Mesenchymal stem cell (in vitro differentiated cells and primary cell): ENCODE data around the gene CCND1.

Source experiments
- DNase-seq: peaks from one replicate; pipeline ENCODE4 v3.0.0-alpha.2; 2013
- H2AFZ ChIP-seq: one replicate; pipeline ENCODE4 v1.6.1; 2013; ENCODE audit warnings: low read depth, mild to moderate bottlenecking, control low read depth, inconsistent platforms, low read length, moderate library complexity
- H2AK5ac ChIP-seq: 2 replicates; pipeline ENCODE4 v1.6.1; 2013; ENCODE audit warnings: low read length, moderate library complexity, mild to moderate bottlenecking, inconsistent platforms; ENCODE audit not compliant: severe bottlenecking
- H2BK120ac ChIP-seq: one replicate; pipeline ENCODE4 v1.6.1; 2013; ENCODE audit warnings: low read depth, mild to moderate bottlenecking, inconsistent platforms, low read length, moderate library complexity
- H2BK12ac ChIP-seq, 2 experiments: one replicate each; pipeline ENCODE4 v1.6.1; 2013; ENCODE audit warnings: inconsistent platforms in 2 of 2, low read length in 2 of 2, mild to moderate bottlenecking in 2 of 2, moderate library complexity in 2 of 2, control low read depth in 1 of 2
- H2BK15ac ChIP-seq: one replicate; pipeline ENCODE4 v1.6.1; 2013; ENCODE audit warnings: mild to moderate bottlenecking, low read depth, inconsistent platforms; ENCODE audit not compliant: poor library complexity, severe bottlenecking
- H2BK5ac ChIP-seq: 2 replicates; pipeline ENCODE4 v1.6.1; 2013; ENCODE audit warnings: low read depth, mild to moderate bottlenecking, low read length, control low read depth, inconsistent platforms; ENCODE audit not compliant: poor library complexity, severe bottlenecking
- H3K14ac ChIP-seq, 2 experiments: one replicate each; pipeline ENCODE4 v1.6.1; 2013; ENCODE audit warnings: inconsistent platforms in 2 of 2, low read length in 2 of 2, control low read depth in 1 of 2, mild to moderate bottlenecking in 1 of 2, moderate library complexity in 1 of 2
- H3K18ac ChIP-seq, 2 experiments: one replicate each; pipeline ENCODE4 v1.6.1; 2013; ENCODE audit warnings: inconsistent platforms in 2 of 2, low read length in 2 of 2, control low read depth in 1 of 2, low read depth in 1 of 2, mild to moderate bottlenecking in 1 of 2
- H3K23ac ChIP-seq, 2 experiments: one replicate each; pipeline ENCODE4 v1.6.1; 2013; ENCODE audit warnings: inconsistent platforms in 2 of 2, low read length in 2 of 2, mild to moderate bottlenecking in 2 of 2, moderate library complexity in 2 of 2, control low read depth in 1 of 2
- H3K27ac ChIP-seq: 2 replicates; pipeline ENCODE4 v1.5.1; 2013; ENCODE audit warnings: mild to moderate bottlenecking, moderate library complexity, low read length, control low read depth, inconsistent platforms; ENCODE audit not compliant: poor library complexity, severe bottlenecking
- H3K27me3 ChIP-seq, 2 experiments: 2 replicates each; pipeline versions ENCODE4 v1.6.1 to v1.7.0; 2013; ENCODE audit warnings: low read length in 2 of 2, mild to moderate bottlenecking in 2 of 2, moderate library complexity in 2 of 2, control low read depth in 1 of 2, inconsistent platforms in 1 of 2; ENCODE audit not compliant: control insufficient read depth in 1 of 2, insufficient read depth in 1 of 2
- H3K36me3 ChIP-seq, 2 experiments: 2 replicates each; pipeline versions ENCODE4 v1.6.1 to v1.7.0; 2013; ENCODE audit warnings: low read length in 2 of 2, control low read depth in 1 of 2, inconsistent platforms in 1 of 2, low read depth in 1 of 2, mild to moderate bottlenecking in 1 of 2; ENCODE audit not compliant: insufficient read depth in 2 of 2, control insufficient read depth in 1 of 2
- H3K4ac ChIP-seq, 2 experiments: one replicate each; pipeline ENCODE4 v1.6.1; 2013; ENCODE audit warnings: inconsistent platforms in 2 of 2, low read length in 2 of 2, mild to moderate bottlenecking in 2 of 2, moderate library complexity in 2 of 2, control low read depth in 1 of 2, low read depth in 1 of 2
- H3K4me1 ChIP-seq: 2 replicates; pipeline ENCODE4 v1.6.1; 2013; ENCODE audit warnings: low read depth, low read length, control low read depth; ENCODE audit not compliant: control insufficient read depth, insufficient read depth
- H3K4me2 ChIP-seq: 2 replicates; pipeline ENCODE4 v1.6.1; 2013; ENCODE audit warnings: low read length, mild to moderate bottlenecking, inconsistent platforms; ENCODE audit not compliant: poor library complexity, severe bottlenecking
- H3K4me3 ChIP-seq, 2 experiments: 2 replicates each; pipeline versions ENCODE4 v1.5.1 to v1.7.0; 2013; ENCODE audit warnings: low read length in 2 of 2, mild to moderate bottlenecking in 2 of 2, control low read depth in 1 of 2, low read depth in 1 of 2; ENCODE audit not compliant: insufficient read depth in 1 of 2
- H3K79me1 ChIP-seq: replicated peaks from 2 replicates; pipeline ENCODE4 v1.6.1; 2013; ENCODE audit warnings: mild to moderate bottlenecking, control low read depth, low read length, inconsistent platforms; ENCODE audit not compliant: poor library complexity, severe bottlenecking
- H3K9ac ChIP-seq: 2 replicates; pipeline ENCODE4 v1.7.0; 2013; ENCODE audit warnings: mild to moderate bottlenecking, low read length, moderate library complexity
- H3K9me3 ChIP-seq: 2 replicates; pipeline ENCODE4 v1.7.0; 2013; ENCODE audit warnings: mild to moderate bottlenecking, low read length; ENCODE audit not compliant: control insufficient read depth
- H4K8ac ChIP-seq: one replicate; pipeline ENCODE4 v1.6.1; 2013; ENCODE audit warnings: inconsistent platforms, mild to moderate bottlenecking, low read length, moderate library complexity
- H4K91ac ChIP-seq: one replicate; pipeline ENCODE4 v1.6.1; 2013; ENCODE audit warnings: mild to moderate bottlenecking, low read length, inconsistent platforms
- WGBS: methylation state at CpG from one replicate; pipeline ENCODE4 v1.1.7; 2013; ENCODE audit warnings: mixed read lengths; 5-methylcytosine and 5-hydroxymethylcytosine counted together

The CCND1 gene

DNA sequence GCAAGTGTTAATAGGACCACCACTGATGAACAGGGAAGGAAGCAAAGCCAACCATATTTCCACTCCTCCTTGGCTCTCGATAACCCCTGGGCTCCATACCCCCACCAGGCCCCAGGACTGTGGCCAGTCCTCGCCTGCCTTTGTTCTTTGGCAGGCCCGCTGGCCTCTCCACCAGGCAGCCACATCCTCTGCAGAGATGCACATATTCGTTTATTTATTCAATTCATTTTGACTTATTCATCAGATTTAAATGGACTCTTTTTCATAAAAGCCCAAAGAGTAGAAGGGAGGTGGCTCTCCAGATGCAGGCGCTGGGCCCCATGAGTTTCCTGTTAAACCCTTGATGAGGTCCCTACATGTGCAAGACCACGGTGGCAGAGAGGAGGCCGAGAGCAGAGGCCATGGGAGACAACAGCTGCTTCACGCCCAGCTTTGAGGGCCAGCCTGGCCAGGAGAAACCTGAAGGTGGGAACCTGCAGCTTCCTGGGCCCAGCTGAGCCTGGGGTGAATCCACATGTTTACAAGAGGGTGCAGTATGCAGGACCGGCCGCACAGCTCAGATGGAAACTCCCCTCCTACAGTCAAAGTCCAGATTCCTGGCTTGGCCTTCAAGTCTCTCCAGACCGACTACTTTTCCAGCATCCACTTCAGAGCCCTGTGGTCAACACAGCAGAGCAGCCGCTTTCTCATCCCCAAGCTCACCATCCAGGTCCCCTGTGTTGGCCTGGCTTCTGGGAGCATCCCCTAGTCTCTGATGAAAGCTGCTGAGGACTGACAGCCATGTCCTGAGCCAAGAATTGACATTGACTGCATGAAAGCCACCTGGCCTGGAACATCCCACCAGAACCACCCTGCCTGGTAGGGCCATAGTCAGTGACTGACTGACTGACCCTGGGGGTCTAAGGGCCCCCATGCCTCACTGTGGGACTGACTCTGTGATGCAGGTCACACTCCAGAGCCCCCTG lies 39.7 kb upstream of the CCND1 start:
- Histone ChIP-seq H3K4ac (no peak overlapping the region), H3K27ac (no peak overlapping the region), H2BK12ac (no peak overlapping the region), H2BK5ac (no peak overlapping the region), H2BK120ac (no peak overlapping the region), H4K8ac (no peak overlapping the region), H3K18ac (no peak overlapping the region), H3K14ac (peak overlapping the region in 1 of 2 experiments; percentile 71), H4K91ac (no peak overlapping the region), H3K27me3 (peaks cover 42 to 43% of the 10 kb centered on the region in 2 experiments), H3K4me2 (no peak overlapping the region), H3K9me3 (peaks cover 6% of the 10 kb centered on the region), H2AFZ (no peak overlapping the region), H2AK5ac (no peak overlapping the region), H3K4me1 (peaks cover 2% of the 10 kb centered on the region), H2BK15ac (no peak overlapping the region), H3K4me3 (no peak overlapping the region), H3K9ac (no peak overlapping the region), H3K23ac (no peak overlapping the region), H3K36me3 (no peaks in the 10 kb centered on the region), H3K79me1 (no peaks in the 10 kb centered on the region)
- WGBS = 88% methylated on average over 12 of the region's 12 CpGs
- no peak for DNase-seq

DNA sequence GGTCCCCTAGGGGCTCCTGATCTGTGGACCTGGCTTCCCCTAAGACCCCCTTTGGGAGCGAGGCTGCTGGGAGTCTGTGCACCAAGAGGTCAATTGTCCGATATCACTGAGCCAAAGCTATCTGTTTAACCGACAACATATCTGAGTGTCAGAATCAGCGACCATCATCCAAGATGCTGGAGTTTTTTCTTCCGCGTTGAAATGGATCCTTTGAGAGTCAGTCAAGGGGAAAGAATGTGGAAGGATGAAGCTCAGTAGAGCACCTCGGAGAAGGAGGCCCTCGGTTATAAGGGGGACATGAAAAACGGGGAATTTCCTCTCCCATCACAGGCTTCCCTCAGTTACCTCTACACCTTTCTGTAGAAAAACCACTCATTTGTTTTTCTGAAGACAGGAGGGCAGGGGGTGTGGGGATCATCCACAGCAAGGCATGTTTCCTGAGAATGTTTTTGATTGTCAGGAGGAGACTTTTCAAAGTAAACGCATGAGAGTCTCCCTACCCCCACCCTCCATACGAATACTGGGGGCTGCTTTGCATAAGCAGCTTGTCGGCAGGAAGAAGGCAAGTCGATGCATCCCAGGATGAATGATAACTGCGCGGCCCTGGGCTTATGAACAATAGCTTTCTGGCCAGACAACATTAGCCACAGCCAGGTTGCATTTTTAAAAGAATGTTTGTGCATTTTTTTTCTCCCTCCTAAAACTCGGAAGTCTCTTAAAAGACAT lies 37.7 kb upstream of the CCND1 start:
- Histone ChIP-seq H3K4ac (no peak overlapping the region), H3K27ac (no peak overlapping the region), H4K91ac (no peak overlapping the region), H3K23ac (no peak overlapping the region), H3K9ac (no peak overlapping the region), H3K9me3 (peaks cover 17% of the 10 kb centered on the region), H2BK15ac (no peak overlapping the region), H2AK5ac (no peak overlapping the region), H3K4me2 (no peak overlapping the region), H3K18ac (peak overlapping the region in 1 of 2 experiments; percentile 38), H2BK120ac (no peak overlapping the region), H2AFZ (no peak overlapping the region), H2BK12ac (no peak overlapping the region), H2BK5ac (no peak overlapping the region), H3K4me3 (no peak overlapping the region), H3K36me3 (no peaks in the 10 kb centered on the region), H4K8ac (no peak overlapping the region), H3K79me1 (no peaks in the 10 kb centered on the region), H3K27me3 (peaks cover 53 to 55% of the 10 kb centered on the region in 2 experiments), H3K4me1 (no peaks in the 10 kb centered on the region), H3K14ac (no peak overlapping the region)
- WGBS = 66% methylated on average over 13 of the region's 16 CpGs
- no peak for DNase-seq

- Histone ChIP-seq H3K4me3 (no peak overlapping the region), H3K23ac (no peak overlapping the region), H3K9ac (no peak overlapping the region), H3K4me1 (no peaks in the 10 kb centered on the region), H2BK120ac (no peak overlapping the region), H2AK5ac (no peak overlapping the region), H3K14ac (no peak overlapping the region), H3K79me1 (no peaks in the 10 kb centered on the region), H2BK12ac (no peak overlapping the region), H3K27me3 (peaks cover 53 to 55% of the 10 kb centered on the region in 2 experiments), H2BK5ac (no peak overlapping the region), H2BK15ac (no peak overlapping the region), H4K91ac (no peak overlapping the region), H3K36me3 (no peaks in the 10 kb centered on the region), H3K18ac (no peak overlapping the region), H3K4me2 (no peak overlapping the region), H4K8ac (no peak overlapping the region), H3K27ac (no peak overlapping the region), H3K9me3 (peaks cover 21% of the 10 kb centered on the region), H2AFZ (no peak overlapping the region), H3K4ac (no peak overlapping the region)
- no peak for DNase-seq
- WGBS = 92% methylated on average over 7 of the region's 7 CpGs
These were observed 36.9 kb upstream of the CCND1 start for GRCh38 chr11:69604055-69604454.
